D341Med (cell line): ENCODE results near the gene HEPH.
"Not testable (repeated sequence)": the region's sequence is repeated elsewhere in the genome, so short reads cannot be mapped to it uniquely, and the experiment has no call there.

Experiments
- DNase-seq: peaks from one replicate; pipeline ENCODE4 v3.0.0; 2012; ENCODE audit warnings: low spot score

Gene HEPH

DNA sequence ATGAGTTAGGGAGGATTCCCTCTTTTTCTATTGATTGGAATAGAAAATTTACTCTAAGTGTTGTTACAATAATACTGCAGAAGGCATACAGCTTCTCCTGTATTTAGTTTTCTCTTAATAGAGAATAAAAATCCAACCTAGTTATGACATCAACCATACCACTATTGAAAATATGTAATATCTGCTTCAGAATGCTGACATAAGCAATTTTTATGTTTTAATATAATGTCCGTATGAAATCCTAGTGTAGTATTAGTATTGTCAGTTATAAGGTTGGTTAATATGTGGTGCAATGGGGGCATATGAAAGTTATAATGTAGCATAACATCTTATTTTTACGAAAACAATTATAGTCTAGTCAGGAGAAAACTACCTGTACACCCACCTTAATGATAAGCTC is 68.2 kb downstream of the HEPH start:
- DNase-seq, result no peak

DNA sequence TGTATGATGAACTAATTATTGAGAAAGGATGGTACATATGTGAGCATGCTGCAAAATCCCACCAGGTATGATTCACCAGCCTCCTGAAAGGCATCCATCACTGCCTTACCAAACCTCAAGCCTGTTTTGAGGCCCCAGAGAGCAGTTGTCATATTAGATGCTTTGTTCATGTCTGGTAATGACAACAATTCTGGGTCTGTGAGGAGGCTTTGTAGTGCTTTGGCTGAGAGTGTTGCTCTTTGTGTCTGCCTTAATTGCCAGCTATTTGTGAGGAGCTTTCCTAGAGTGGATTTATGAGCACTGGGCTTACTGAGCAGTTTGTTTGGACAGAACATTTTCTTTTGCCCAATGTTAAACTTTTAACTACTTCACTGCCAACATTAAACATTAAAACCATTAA is 69.2 kb downstream of the HEPH start:
- DNase-seq, result no peak

DNA sequence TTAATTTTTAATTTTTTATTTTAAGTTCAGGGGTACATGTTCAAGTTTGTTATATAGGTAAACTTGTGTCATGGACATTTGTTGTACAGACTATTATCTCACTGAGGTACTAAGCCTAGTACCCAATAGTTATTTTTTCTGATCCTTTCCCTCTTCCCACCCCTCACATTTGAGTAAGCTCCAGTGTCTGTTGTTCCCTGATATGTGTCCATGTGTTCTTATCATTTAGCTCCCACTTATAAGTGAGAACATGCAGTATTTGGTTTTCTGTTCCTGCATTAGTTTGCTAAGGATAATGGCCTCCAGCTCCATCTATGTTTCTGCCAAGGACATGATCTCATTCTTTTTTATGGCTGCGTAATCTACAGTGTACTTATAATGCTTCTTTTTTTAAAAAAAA is 69.9 kb downstream of the HEPH start:
- not testable (repeated sequence) for DNase-seq

DNA sequence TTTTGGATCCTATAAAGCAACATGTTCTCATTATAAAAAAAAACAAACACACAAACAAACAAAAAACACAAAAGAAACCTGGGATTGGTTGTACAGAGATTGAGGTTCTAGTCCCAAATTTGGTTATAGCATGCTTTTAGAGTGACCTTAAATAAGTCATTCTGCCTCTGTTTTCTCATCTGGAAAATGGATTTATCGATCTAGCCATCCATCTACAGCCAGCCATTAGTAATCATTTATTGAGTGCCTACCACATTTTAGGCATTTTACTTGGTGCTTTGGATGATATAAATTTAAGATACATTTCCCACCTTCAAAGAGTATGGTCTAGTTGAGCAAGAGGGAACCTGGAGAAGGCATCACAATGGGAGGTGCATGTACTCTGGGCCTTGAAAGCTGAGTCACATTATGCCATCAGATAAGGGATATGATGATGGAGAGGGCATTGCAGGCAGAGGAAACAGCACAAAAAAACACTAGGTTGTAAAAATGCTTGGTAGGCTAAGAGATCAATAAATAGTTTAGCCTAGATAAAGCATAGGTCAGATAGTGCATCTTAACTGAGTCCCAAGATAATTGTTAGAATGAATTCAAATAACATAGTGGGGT is 91.4 kb downstream of the HEPH start:
- DNase-seq, result no peak

DNA sequence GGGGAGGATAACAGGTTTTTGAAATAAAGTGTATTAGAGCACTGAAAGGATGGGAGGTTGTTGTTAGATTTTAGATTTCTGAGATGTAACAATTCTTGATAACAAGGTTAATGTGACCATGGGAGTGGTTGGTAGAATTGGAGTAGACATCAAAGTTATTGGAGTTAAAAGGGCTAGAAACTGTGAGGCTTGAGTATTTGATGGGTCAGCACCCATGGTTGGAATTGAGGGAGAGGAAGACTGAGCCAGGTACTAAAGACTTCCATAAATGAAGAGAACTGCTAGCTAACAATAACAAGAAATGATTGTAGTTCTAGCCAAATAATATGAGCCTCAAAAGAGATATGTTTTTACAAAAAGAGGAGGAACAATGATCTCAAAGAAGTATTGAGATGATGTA is 98.8 kb downstream of the HEPH start:
- DNase-seq, result no peak
